Erythroblast (primary cell): ENCODE data around the gene ARHGAP26.

ENCODE experiments used
- GATA1 ChIP-seq: IDR thresholded peaks from 2 replicates; pipeline ENCODE4 v1.6.1; 2011; ENCODE audit warnings: low read depth, mild to moderate bottlenecking, control low read depth, low read length, moderate library complexity
- POLR2A ChIP-seq: IDR thresholded peaks from 2 replicates; pipeline ENCODE4 v1.6.1; 2011; ENCODE audit warnings: mild to moderate bottlenecking, low read length

DNA sequence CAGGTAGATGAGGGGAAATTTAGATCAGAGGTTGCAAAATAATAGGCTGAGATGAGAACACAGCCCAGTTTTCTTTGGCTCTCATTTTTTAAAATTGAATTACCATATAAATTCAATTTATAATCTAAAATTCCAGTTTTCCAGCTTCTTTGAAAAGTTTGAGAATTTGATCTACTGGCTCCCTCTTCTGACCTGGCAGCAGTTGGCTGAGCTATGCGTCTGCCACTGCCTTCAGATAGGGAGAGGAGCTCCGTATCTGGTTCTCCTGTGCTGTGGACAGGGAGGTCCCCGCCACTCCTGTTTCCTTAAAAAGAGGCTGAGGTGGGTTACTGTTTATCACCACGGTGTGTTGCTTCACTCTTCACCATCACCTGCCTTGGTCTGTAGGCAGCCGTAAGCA is 103.7 kb downstream of the ARHGAP26 start:
- no peak for TF ChIP-seq POLR2A
- TF ChIP-seq GATA1 = no peak
